ENCODE results near the gene G6PC3. TPM values are rescaled to one million over a fixed set of nuclear protein-coding genes. Genes with fewer than 3 reads are reported as not detected.

The G6PC3 gene
- total RNA-seq, 1 donor, result 38.9 TPM

DNA sequence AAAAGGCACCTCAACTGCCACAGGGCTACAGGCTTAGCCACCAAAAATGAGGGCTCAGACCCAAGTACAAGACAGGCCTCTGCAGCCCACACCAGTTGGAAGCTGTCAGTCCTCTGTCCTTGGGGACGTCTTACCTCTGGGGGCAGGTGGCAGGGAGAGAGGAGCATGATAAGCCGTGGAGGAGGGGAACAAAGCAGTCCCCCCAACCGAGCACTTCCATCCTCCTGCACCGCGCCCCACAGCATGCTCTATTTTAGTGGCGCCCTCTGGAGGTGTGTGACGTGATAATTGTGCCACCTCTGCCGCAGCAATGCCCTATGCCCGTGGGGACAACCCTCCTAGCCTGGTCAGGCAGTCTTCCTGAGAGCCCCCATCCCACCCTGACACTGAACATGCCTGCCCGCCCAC is 13.6 kb downstream of the G6PC3 start:
- H3K4me3 ChIP-seq (ENCODE audit: low read depth, low read length), result no peak overlapping the region
- no peak for DNase-seq (ENCODE audit: low read depth)
- TF ChIP-seq, protein P1, sequence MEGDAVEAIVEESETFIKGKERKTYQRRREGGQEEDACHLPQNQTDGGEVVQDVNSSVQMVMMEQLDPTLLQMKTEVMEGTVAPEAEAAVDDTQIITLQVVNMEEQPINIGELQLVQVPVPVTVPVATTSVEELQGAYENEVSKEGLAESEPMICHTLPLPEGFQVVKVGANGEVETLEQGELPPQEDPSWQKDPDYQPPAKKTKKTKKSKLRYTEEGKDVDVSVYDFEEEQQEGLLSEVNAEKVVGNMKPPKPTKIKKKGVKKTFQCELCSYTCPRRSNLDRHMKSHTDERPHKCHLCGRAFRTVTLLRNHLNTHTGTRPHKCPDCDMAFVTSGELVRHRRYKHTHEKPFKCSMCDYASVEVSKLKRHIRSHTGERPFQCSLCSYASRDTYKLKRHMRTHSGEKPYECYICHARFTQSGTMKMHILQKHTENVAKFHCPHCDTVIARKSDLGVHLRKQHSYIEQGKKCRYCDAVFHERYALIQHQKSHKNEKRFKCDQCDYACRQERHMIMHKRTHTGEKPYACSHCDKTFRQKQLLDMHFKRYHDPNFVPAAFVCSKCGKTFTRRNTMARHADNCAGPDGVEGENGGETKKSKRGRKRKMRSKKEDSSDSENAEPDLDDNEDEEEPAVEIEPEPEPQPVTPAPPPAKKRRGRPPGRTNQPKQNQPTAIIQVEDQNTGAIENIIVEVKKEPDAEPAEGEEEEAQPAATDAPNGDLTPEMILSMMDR (IDR thresholded peaks at IDR 0.05; ENCODE audit: insufficient read depth, low read length), result no peak

DNA sequence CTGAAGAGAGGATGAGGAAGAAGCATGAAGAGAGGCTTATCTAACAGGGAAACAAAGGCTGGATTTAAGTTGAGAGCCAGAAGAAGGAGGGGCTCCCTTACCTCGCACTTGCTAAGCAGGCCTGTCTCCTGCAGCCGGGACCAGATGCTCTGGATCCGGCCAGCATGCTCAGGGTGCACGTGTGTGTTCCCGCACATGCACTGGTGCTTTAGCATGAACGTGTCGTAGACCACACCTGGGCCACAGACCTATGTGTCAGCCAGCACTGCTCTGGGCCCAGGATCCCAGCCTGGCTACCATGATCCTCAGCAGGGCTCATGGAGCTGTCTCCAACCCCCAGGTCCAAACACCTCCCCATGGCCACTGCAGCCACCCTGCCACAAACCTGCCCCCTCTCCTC is 14.4 kb downstream of the G6PC3 start:
- H3K4me3 ChIP-seq (ENCODE audit: low read depth, low read length), result no peak overlapping the region
- TF ChIP-seq, protein P1 (IDR thresholded peaks at IDR 0.05; ENCODE audit: insufficient read depth, low read length), result no peak
- no peak for DNase-seq (ENCODE audit: low read depth)

DNA sequence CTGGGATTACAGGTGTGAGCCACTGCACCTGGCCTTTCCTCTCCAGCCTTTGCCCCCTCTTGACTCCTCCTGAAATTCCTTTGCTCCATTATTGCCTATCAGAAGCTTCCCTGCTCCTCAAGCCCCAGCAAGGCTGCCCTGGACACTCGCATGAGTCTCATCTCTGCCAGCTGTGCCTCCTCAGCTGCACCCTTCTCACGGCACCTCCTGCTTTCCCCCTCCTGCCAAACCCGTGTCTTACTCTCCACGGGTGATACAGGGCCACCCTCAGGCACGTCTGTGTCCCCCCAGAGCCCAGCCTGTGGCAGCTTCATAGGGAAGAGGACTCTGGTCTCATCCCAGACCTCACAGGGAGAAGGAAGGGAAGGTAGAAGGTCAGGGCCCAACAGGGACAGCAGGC is 15.4 kb downstream of the G6PC3 start:
- TF ChIP-seq, protein P1 (IDR thresholded peaks at IDR 0.05; ENCODE audit: insufficient read depth, low read length), result no peak
- DNase-seq (ENCODE audit: low read depth), result no peak
- no peak overlapping the region for H3K4me3 ChIP-seq (ENCODE audit: low read depth, low read length)

DNA sequence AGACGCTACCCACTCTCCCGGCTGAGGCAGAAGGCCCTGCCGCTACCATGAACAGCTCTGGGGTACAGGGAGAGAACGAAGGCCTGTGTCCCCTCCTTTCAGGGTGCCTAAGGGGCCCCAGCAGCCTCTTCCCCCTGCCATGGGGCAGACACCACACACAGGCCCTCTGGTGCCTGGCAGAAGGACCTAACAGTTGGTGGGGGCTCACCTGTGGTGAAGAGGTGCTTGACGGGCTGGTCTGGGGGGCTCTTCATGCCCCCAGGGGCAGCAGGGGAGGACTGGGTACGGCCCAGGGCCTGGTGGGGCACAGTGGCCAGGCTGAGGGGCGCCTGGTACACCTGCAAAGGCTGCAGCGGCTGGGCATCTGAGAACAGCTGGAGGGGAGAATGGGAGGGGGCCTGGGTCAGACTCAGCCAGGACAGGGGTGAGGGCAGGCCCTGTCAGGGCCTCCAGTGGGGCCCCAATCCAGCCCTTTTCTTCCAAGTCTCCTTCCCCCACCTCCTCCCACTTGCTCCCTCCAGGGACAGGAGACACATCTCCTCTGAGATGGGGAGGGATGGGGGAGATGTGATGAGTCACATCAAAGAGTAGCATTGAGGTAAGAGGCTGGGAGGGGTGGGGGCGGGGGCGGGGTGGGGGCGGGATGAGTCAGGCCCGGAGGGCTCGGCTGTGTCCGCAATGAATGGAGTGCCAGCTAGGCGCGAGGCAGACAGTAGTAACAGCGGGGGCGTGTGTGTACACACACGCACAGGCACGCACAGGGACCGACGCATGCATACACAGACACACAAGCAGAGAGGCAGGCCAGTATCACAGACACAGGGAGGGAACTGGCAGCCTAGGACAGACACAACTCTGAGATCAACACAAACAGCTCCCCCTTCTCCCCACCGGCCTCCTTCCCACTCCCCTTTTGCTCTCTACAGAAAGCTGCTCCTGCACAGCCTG is 16.1 kb downstream of the G6PC3 start:
- TF ChIP-seq, protein P1 (IDR thresholded peaks at IDR 0.05; ENCODE audit: insufficient read depth, low read length), result no peak
- H3K4me3 ChIP-seq (ENCODE audit: low read depth, low read length), result no peak overlapping the region
- peak; percentile 85 for DNase-seq (ENCODE audit: low read depth)

DNA sequence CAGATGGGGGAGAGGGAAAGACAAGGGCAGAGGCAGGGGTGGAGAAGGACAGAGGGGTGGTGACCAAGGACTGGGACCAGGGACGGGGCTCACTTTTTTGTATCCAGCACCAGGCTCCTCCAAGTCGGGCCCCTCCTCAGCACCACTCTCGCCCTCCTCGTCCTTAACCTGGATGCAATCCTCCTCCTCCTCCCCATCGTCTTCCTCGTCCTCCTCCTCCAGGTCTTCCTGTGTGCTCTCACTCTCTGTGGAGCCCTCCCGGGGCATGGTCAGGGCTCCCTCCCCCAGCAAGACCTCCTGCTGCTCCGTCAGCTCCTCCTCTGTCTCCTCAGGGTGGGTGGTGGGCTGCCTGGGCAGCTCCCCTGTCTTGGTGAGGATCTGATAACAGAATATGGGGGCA is 16.8 kb downstream of the G6PC3 start:
- no peak for DNase-seq (ENCODE audit: low read depth)
- no peak overlapping the region for H3K4me3 ChIP-seq (ENCODE audit: low read depth, low read length)
- TF ChIP-seq, protein P1 (IDR thresholded peaks at IDR 0.05; ENCODE audit: insufficient read depth, low read length), result no peak

DNA sequence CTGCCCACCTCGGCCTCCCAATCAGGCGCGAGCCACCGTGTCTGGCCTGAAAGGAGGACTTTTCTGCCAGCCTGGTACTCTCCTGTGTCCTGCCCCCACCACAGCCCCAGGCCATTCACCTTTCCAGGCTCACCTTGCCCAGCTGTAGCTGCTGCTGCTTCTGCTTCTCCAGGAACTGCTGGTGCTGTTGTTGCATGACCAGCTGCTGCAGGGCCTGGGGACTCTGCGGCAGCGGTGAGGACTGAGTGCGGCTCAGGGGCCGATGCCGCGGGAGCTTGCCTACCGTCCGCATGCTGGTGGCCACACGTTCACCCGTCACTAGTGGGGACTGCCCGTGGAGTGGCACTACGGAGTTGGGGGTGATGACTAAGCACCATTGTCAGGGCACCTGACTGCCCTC is 17.7 kb downstream of the G6PC3 start:
- no peak for DNase-seq (ENCODE audit: low read depth)
- TF ChIP-seq, protein P1 (IDR thresholded peaks at IDR 0.05; ENCODE audit: insufficient read depth, low read length), result no peak
- no peak overlapping the region for H3K4me3 ChIP-seq (ENCODE audit: low read depth, low read length)

All from fibroblast of the aortic adventitia (primary cell).